Activated CD4-positive, alpha-beta T cell treated with anti-CD3 and anti-CD28 coated beads, Interleukin-2, amount 50 U/mL, for 4 hours (primary cell): ENCODE results near the gene PCSK2.

Source experiments
- DNase-seq, 2 experiments: peaks; one replicate each; pipeline ENCODE4 v3.0.0-alpha.2; 2020

Gene PCSK2

GRCh38 chr20:17488916-17489600 is 262.2 kb downstream of the PCSK2 start:
- DNase-seq: no peak

DNA sequence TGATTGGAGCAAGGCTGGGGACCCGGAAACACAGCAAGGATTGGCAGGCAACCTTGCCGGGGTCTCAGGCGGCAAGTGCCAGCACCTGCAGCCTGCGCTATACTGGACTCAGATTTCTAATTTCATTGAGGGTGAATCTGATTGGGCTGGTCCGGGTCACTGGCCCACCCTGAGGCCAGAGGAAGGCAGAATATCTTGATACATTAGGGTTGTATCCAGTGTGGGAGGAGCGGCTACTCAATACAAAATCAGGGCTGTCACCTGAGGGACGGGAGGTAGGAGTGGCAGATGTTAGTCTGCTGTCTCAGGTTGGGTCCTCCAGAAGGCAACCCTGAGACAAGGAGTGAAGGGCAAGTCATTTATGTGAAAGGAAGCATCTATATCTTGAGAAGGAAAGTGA is 263.7 kb downstream of the PCSK2 start:
- no peak for DNase-seq

DNA sequence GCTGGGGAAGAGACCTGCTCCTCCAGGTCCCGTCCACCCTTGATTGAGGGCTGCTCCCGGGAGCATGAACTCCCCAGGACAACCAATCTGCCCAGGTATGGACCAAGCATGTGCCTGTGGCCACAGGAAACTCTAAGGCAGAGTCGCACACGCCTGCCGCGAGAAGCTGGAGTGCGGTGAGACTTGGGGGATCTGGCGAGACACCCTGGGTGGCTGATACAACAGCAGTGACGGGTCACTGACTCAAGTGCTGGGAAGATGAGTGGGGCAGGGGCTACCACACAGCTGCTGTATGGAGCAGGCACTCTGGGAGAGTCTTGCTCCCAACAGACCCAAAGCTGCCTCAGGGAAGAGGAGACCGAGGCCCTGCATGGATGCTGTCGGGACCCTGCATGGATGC is 264.2 kb downstream of the PCSK2 start:
- no peak for DNase-seq

GRCh38 chr20:17491488-17491887 is 264.6 kb downstream of the PCSK2 start:
- DNase-seq: no peak

GRCh38 chr20:17493173-17493572 is 266.3 kb downstream of the PCSK2 start:
- no peak for DNase-seq

- no peak for DNase-seq
Measured at GRCh38 chr20:17494201-17494600, 267.4 kb downstream of the PCSK2 start.

GRCh38 chr20:17495826-17496225 is 269.0 kb downstream of the PCSK2 start:
- DNase-seq: no peak

GRCh38 chr20:17497821-17498580 is 271.2 kb downstream of the PCSK2 start:
- no peak for DNase-seq

DNA sequence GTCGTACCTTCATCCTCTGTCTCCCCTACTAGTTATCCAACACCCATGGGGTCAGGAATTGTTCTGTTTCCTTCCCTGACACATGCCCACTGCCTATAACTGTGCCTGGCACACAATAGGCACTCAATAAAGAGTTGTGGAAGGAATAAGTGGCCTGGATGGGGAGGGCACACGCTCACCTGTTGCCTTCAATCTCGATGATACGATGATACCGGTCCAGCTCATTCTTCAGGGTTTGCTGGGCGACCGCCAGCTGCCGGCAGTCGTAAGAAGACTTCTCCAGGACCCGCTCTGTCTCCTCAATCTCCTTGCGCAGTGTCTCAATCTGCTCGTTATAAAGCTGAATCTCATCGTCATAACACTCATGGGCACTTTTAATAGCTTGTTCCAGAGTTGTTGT is 271.8 kb downstream of the PCSK2 start:
- no peak for DNase-seq

DNA sequence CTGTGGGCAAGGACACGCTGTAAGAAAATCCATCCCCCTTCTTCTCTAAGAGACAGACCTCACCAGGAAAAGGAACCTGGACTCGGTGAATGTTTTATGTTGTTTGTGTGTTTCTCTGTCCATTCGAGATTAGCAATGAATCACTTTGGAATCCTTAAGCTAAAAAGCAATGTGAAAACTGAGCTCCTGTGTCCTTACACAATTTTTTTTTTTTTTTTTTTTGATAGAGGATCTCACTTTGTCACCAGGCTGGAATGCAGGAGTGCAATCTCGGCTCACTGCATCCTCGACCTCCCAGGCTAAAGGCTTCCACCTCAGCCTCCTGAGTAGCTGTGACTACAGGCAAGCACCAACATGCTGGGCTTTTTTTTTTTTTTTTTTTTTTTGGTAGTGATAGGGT is 272.2 kb downstream of the PCSK2 start:
- no peak for DNase-seq

DNA sequence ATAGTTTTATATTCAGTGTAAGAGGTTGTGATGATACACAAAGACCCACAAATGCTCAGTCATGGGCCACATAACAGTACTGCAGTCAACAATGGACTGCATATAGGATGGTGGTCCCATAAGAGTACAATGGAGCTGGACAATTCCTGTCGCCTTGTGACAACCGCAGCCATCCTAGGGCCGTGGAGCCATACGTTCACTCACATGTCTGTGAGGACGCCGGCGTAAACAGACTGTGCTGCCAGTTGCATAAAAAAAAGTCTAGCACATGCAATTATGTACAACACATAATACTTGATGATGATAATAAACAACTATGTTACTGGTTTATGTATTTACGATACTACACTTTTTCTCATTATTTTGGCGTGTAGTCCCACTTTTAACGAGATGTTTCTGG is 273.4 kb downstream of the PCSK2 start:
- no peak for DNase-seq

GRCh38 chr20:17500826-17501225 is 274.0 kb downstream of the PCSK2 start:
- no peak for DNase-seq

DNA sequence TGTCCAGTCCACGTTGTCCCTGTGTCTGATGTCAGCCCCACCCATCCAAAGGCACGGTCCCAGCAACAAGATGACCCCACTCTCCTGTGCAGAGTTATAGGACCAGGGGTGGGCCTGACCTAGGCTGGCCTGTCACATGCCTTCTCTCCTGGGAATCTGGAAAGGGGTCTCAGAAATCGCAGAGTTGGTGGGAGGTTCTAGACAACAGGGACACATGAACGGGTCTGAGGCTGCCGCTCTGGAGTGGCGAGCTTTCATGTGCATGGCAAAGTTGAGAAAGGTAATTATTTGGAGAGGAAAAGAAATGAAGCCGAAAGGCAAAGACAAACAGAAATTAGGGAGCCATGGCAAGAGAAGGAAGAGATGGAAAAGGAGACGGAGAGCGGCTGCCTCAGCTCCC is 274.9 kb downstream of the PCSK2 start:
- DNase-seq: no peak

GRCh38 chr20:17502105-17502504 is 275.3 kb downstream of the PCSK2 start:
- DNase-seq: no peak

DNA sequence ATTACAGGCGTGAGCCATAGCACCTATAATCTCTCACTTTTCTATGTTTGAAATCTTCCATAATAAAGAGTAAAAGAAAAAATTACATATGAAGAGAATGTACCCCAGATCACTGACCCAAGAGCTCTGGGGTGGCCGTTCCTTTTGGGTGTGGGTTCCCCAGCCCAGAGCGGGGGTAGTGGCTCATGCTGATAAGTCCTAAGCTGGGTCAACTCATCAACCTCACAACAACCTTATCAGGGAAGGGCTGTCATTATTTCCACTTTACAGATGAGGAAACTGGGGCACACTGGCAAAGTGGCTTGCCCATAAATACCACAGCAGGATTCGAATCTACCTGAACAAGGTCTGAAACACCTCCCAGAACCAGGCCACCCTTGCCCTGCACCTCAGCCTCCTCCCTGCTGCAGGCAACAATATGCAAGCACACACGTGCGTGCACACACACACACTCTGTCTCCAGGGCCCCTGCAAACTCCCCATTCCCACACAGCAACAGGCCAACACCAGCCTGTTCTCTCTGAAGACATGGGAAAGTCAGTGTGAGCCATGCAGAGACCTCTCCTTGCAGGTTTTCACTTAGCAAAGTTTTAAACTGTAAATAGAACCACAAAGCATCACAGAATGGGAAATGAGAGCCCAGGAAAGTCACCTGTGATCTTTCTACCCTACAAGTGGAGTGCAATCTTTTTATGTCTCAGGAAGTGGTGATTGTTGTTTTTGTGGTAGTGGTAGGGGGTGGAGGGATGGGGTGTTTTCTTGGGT is 276.6 kb downstream of the PCSK2 start:
- DNase-seq: no peak

DNA sequence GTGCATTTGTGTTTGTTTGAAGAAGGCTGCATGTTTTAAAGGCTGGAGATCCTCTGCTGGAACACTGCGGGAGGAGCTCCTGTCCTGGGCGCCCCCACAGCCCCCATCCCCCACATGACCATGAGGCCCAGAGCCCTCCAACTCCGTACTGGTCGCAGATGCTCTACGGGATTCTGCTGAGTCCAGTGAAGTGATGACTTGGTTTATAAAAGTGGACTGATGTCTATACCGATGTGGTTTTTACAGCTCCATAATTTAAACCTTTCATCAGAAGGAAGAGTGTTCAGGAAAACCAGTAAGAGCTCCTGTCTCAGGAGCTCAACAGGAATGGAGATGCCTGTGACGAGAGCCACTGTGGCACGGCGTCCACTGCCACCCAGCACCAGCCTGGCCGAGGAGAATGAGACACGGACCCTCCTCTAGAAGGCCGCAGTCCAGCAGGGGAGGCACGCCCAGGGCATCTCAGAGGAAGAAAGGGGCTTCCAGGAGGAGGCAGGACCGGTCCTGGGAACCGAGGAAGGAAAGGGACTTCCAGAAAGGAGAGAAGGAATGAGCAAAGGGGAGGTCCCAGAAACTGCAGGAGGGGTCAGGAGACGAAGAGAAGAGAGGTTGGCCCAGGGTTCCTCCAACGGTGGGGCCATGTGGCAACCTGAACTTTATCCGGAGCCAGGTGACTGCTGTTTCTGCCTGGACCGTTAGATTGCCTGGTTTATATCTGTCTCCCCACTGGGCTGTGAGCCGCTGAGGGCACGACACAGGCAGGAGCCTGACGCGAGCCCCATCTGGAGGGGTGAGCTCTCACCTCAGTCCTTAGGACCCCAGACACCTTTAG is 277.4 kb downstream of the PCSK2 start:
- no peak for DNase-seq

GRCh38 chr20:17504898-17505635 is 278.2 kb downstream of the PCSK2 start:
- DNase-seq: peak; percentile 5 to 16

DNA sequence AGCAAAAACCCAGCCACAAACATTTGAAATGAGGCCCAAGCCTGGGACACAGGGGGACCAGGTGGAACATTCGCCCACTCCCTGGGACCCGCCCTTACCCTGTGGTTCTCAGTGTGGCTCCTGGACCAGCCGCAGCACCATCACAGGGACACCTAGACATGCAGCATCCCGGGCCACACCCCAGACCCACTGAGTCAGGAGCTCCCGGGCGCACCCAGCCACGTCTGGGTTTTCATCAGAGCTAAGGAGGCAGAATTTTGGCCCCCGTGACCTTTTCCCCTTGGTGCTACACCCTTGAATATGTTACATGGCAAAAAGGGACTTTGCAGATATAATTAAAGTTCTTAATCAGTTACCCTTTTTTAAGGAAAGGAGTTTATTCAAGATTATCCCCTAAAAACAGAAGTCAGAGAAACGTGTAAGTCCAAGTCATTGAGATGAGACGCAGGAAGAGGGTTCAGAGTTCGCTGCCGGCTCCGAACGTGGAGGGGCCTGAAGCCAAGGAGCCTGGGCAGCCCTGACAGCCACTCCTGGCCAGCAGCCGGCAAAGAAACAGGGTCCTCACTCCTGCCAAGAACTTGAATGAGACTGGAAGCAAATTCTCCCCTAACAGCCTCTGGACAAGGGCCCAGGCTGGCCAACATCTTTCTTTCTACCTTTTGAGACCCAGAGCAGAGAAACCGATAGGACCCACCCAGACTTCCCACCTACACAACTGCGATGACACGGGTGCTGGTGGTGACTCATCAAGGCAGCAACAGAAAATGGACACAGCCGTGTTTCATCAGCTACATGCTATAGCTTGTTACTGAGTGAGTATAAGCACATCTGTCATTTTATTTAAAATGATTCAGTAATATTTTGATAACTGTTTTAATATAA is 279.0 kb downstream of the PCSK2 start:
- DNase-seq: peak; percentile 54 to 63

GRCh38 chr20:17507032-17507431 is 280.2 kb downstream of the PCSK2 start:
- no peak for DNase-seq

GRCh38 chr20:17507531-17507930 is 280.7 kb downstream of the PCSK2 start:
- no peak for DNase-seq

GRCh38 chr20:17508756-17509155 is 281.9 kb downstream of the PCSK2 start:
- DNase-seq: no peak
